GM18505 (cell line): ENCODE data around the gene MLH3.

Source experiments
- ATAC-seq: cut with Tn5 transposase; IDR thresholded peaks from one replicate; pipeline ENCODE4 v1.9.1; 2021; ENCODE audit not compliant: unreplicated experiment
- POLR2A ChIP-seq: IDR thresholded peaks from 4 replicates; pipeline ENCODE4 v1.6.1; 2011; ENCODE audit warnings: borderline replicate concordance; ENCODE audit not compliant: insufficient read depth, insufficient read length; ENCODE audit errors: extremely low read depth

The MLH3 gene

DNA sequence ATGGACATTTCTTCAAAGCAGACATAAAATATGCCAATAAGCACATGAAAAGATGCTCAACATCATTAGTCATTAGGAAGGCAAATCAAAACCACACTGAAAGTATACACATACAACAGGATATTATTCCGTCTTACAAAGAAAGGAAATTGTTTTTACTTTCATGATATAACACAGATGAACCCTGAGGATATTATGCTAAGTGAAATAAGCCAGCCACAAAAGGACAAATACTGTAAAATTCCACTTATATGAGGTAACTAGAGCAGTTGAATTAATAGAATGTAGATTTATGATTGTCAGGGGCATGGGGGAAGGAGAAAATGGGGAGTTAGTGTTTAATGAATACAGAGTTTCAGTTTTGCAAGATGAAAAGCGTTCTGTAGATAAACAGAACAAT is 8.4 kb upstream of the MLH3 start:
- no peak for TF ChIP-seq POLR2A
- no peak for ATAC-seq

DNA sequence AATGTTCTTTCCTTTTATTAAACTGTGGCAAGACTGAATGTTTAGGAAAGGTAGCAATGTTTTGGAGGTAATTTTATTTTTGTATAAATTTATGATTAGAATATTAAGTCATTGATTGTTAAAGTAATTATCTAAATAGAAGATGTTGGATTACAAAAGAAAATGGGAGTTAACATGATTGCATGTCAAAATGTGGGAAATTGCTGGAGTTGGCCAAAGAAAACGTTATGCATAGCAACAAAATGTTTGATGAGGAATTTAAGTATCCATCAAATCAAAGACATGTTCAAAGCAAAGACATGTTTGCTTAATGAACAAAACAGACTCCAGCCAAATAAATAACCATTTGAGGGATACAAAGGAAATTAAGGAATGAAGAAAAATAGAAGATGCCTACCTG is 3.2 kb upstream of the MLH3 start:
- no peak for ATAC-seq
- TF ChIP-seq POLR2A = no peak

GRCh38 chr14:75053396-75054291 is 2.4 kb upstream of the MLH3 start:
- no peak for TF ChIP-seq POLR2A
- ATAC-seq = no peak

- peak; percentile 3 for ATAC-seq
- no peak for TF ChIP-seq POLR2A
These were observed 261 bp upstream of the MLH3 start for GRCh38 chr14:75051556-75051899.

- no peak for ATAC-seq
- TF ChIP-seq POLR2A = no peak
These were observed 1.5 kb downstream of the MLH3 start for GRCh38 chr14:75049731-75050201.

DNA sequence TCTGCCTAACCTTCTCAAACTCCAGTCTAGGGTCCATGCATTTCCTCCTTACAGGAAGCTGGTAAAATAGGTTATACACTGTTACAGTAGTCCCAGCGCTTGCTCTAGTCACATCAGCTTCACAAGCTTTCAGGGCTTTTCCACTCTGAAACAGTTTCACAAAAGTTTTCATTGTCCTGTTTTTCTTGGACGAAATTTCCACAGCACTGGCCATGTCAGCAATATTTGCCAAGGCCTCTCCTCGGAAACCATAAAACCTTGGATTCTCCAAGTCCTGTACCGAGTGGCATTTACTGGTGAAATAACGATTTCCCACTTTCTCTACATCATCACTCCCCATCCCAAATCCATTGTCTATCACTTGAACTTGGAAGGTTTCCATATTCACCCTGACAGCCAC is 2.1 kb downstream of the MLH3 start:
- TF ChIP-seq POLR2A = no peak
- ATAC-seq = no peak

- ATAC-seq = no peak
- TF ChIP-seq POLR2A = no peak
These were observed 3.2 kb downstream of the MLH3 start for GRCh38 chr14:75048101-75048500.

DNA sequence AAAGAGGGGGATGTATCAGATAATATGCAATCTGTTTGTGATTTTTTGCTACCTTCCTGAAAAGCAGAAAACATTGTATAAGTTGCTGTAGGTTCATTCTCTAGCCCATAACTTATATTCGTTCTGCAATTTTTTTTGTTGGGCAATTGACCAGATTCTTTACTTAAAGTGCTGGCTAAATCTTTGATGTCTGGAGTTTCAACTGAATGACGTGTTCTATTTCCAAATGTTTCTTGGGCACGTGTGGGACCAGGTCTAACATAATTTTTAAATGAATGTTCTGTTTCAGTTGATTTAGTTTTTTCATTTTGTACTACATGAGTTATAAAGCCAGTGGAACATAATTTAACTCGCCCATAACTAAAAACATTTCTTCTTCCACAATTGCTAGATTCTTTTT is 3.8 kb downstream of the MLH3 start:
- ATAC-seq = no peak
- TF ChIP-seq POLR2A = no peak

GRCh38 chr14:75046899-75047298 is 4.4 kb downstream of the MLH3 start:
- TF ChIP-seq POLR2A = no peak
- ATAC-seq = no peak

GRCh38 chr14:75046275-75046674 is 5.0 kb downstream of the MLH3 start:
- TF ChIP-seq POLR2A = no peak
- no peak for ATAC-seq

DNA sequence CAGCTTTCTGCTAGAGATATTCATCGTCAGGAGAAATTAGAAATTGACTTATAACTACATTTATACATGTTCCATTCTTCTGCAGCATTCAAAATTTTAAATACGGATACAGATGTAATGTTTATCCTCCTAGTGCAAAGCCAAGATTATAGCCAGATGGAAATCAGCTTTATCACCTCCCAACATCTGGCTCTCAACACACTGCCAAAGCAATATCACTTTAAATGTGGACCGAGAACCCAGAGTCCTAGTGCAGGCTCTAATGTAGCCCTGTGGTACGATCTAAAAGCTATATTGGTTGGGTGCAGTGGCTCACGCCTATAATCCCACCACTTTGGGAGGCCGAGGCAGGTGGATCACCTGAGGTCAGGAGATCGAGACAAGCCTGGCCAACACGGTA is 6.5 kb downstream of the MLH3 start:
- no peak for TF ChIP-seq POLR2A
- ATAC-seq = no peak

- no peak for TF ChIP-seq POLR2A
- no peak for ATAC-seq
These were observed 6.9 kb downstream of the MLH3 start for GRCh38 chr14:75044322-75044721.

GRCh38 chr14:75042035-75042434 is 9.2 kb downstream of the MLH3 start:
- no peak for ATAC-seq
- TF ChIP-seq POLR2A = no peak

GRCh38 chr14:75041613-75042012 is 9.7 kb downstream of the MLH3 start:
- no peak for ATAC-seq

DNA sequence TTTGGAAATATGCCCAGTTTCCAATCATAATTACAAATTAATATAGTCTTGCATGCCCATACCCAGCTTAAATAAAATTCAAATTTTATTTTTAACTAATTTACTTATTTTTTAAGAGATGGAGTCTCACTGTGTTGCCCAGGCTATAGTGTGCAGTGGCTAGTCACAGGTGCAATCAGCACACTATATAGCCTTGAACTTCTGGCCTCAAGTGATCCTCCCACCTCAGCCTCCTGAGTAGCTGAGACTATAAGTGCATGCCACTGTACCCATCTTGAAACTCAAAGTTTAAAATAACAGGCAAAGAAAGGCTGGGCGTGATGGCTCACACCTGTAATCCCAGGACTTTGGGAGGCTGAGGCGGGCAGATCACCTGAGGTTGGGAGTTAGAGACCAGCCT is 10.3 kb downstream of the MLH3 start:
- no peak for ATAC-seq
- no peak for TF ChIP-seq POLR2A

More at GRCh38 chr14:75041613-75042012, 9.7 kb downstream of the MLH3 start:
- no peak for TF ChIP-seq POLR2A

GRCh38 chr14:75040507-75040906 is 10.8 kb downstream of the MLH3 start:
- no peak for TF ChIP-seq POLR2A
- no peak for ATAC-seq

- no peak for ATAC-seq
- no peak for TF ChIP-seq POLR2A
These were observed 18.3 kb downstream of the MLH3 start for GRCh38 chr14:75032939-75033338.
